DMS114 treated with DMSO at 0.1 percent for 48 hours (cell line): ENCODE results near the gene CLASP1.

Experiments used
- DNase-seq: peaks from one replicate; lab custom pipeline; 2025; ENCODE audit not compliant: unreplicated experiment; lab: John Stamatoyannopoulos, UW

CLASP1 gene

GRCh38 chr2:121506621-121507020 is 142.6 kb downstream of the CLASP1 start:
- no peak for DNase-seq

- no peak for DNase-seq
Measured at GRCh38 chr2:121505986-121506586, 143.2 kb downstream of the CLASP1 start.

GRCh38 chr2:121505005-121505404 is 144.3 kb downstream of the CLASP1 start:
- DNase-seq: no peak

GRCh38 chr2:121504316-121504715 is 144.9 kb downstream of the CLASP1 start:
- no peak for DNase-seq

GRCh38 chr2:121502781-121503180 is 146.5 kb downstream of the CLASP1 start:
- DNase-seq: no peak

GRCh38 chr2:121502246-121502645 is 147.0 kb downstream of the CLASP1 start:
- DNase-seq: no peak

GRCh38 chr2:121501554-121501953 is 147.7 kb downstream of the CLASP1 start:
- DNase-seq: no peak

- no peak for DNase-seq
Measured at GRCh38 chr2:121501031-121501430, 148.2 kb downstream of the CLASP1 start.

GRCh38 chr2:121498731-121499130 is 150.5 kb downstream of the CLASP1 start:
- DNase-seq: no peak

GRCh38 chr2:121492409-121492808 is 156.9 kb downstream of the CLASP1 start:
- no peak for DNase-seq

GRCh38 chr2:121491518-121491917 is 157.7 kb downstream of the CLASP1 start:
- DNase-seq: no peak

- no peak for DNase-seq
Measured at GRCh38 chr2:121490584-121491133, 158.6 kb downstream of the CLASP1 start.

GRCh38 chr2:121489911-121490583 is 159.2 kb downstream of the CLASP1 start:
- DNase-seq: no peak

- DNase-seq: no peak
Measured at GRCh38 chr2:121489284-121489683, 160.0 kb downstream of the CLASP1 start.

- DNase-seq: no peak
Measured at GRCh38 chr2:121486191-121486790, 163.0 kb downstream of the CLASP1 start.

GRCh38 chr2:121485039-121485438 is 164.2 kb downstream of the CLASP1 start:
- no peak for DNase-seq

- DNase-seq: no peak
Measured at GRCh38 chr2:121483846-121484245, 165.4 kb downstream of the CLASP1 start.

GRCh38 chr2:121483021-121483420 is 166.2 kb downstream of the CLASP1 start:
- no peak for DNase-seq

- DNase-seq: no peak
Measured at GRCh38 chr2:121480826-121481225, 168.4 kb downstream of the CLASP1 start.

GRCh38 chr2:121479882-121480522 is 169.3 kb downstream of the CLASP1 start:
- no peak for DNase-seq

GRCh38 chr2:121478996-121479745 is 170.1 kb downstream of the CLASP1 start:
- no peak for DNase-seq
